ENCODE results near the gene ELFN2. TPM values are rescaled to one million over a fixed set of nuclear protein-coding genes. Genes with fewer than 3 reads are reported as not detected.

Gene ELFN2
- polyA plus RNA-seq, 3 donors: 0.01 TPM; not detected in 2

DNA sequence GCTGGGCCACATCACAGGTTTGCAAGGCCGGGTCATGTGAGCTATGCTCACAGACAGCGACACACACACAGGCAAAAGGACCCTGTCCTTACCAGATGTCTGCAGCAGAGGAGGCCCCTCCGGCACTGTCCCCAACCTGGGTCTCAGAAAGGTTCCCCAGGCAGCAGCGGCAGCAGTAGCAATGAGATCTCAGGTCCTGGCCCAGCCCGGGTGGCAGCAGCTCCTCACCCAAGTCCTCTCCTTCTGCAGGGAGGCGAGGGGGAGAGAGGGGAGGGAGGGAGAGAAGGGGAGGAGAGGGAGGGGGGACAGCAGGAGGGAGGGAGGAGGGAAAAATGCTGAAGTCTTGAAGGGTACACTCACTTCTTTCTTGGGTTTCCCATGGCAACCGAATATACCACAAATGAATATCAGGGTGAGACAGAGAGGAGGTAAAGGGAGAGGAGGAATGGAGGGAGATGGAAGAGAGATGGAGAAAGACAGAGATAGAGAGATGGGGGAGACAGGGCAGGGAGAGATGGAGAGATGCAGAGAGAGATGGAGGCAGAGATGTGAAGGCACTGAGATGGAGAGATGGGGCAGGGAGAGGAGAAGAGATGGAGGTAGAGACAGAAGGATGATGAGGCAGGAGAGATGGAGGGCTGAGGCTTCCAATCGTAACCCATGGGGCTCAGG lies 9.5 kb downstream of the ELFN2 start:
- H3K9ac ChIP-seq (ENCODE audit: insufficient read depth, low read length, poor library complexity, severe bottlenecking): no peak overlapping the region
- Mint-ChIP-seq H3K9me3 (peaks cover 0 to 19% (median 9%) of the 10 kb centered on the region in 7 donors), H3K4me1 (peaks cover 42% of the 10 kb centered on the region), H3K4me3 (peak overlapping the region in 1 of 2 donors; percentile 94), H3K36me3 (peaks cover 14% of the 10 kb centered on the region in 2 donors), H3K27ac (no peak overlapping the region), H3K27me3 (ENCODE audit: low read depth in 3 of 3) (peaks cover 72 to 93% (median 86%) of the 10 kb centered on the region in 3 donors)
- WGBS (ENCODE audit: insufficient coverage): 91% methylated on average over 4 of the region's 8 CpGs
- intact Hi-C loops (cut with micrococcal nuclease): no loop called here
- peaks cover 36 to 42% of the 10 kb centered on the region in 2 donors for H3K4me1 ChIP-seq (ENCODE audit: control insufficient read depth in 1 of 2, insufficient read depth in 2 of 2, low read length in 2 of 2)
- DNase-seq: no peak
- H3K27me3 ChIP-seq (ENCODE audit: control insufficient read depth in 2 of 2, insufficient read depth in 2 of 2, low read length in 2 of 2): peaks cover 20 to 86% of the 10 kb centered on the region in 2 donors
- H4K20me1 ChIP-seq (ENCODE audit: insufficient read depth, low read length): no peaks in the 10 kb centered on the region
- H3K4me3 ChIP-seq (replicated peaks in 1 of 3; ENCODE audit: low read depth in 2 of 3, low read length in 3 of 3): no peak overlapping the region
- H3K27ac ChIP-seq (ENCODE audit: low read depth in 1 of 2, low read length in 2 of 2): no peak overlapping the region
- no peaks in the 10 kb centered on the region for H3K36me3 ChIP-seq (replicated peaks in 1 of 2; ENCODE audit: control insufficient read depth in 1 of 2, insufficient read depth in 2 of 2, low read length in 2 of 2)
- no peak overlapping the region for H2AFZ ChIP-seq (ENCODE audit: insufficient read depth, low read depth, low read length, poor library complexity, severe bottlenecking)
- no peaks in the 10 kb centered on the region for H3K79me2 ChIP-seq (ENCODE audit: insufficient read depth, low read length)
- TF ChIP-seq, protein P1, sequence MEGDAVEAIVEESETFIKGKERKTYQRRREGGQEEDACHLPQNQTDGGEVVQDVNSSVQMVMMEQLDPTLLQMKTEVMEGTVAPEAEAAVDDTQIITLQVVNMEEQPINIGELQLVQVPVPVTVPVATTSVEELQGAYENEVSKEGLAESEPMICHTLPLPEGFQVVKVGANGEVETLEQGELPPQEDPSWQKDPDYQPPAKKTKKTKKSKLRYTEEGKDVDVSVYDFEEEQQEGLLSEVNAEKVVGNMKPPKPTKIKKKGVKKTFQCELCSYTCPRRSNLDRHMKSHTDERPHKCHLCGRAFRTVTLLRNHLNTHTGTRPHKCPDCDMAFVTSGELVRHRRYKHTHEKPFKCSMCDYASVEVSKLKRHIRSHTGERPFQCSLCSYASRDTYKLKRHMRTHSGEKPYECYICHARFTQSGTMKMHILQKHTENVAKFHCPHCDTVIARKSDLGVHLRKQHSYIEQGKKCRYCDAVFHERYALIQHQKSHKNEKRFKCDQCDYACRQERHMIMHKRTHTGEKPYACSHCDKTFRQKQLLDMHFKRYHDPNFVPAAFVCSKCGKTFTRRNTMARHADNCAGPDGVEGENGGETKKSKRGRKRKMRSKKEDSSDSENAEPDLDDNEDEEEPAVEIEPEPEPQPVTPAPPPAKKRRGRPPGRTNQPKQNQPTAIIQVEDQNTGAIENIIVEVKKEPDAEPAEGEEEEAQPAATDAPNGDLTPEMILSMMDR (IDR thresholded peaks at IDR 0.05): no peak
- H3K4me2 ChIP-seq (replicated peaks; ENCODE audit: extremely low read depth, low read length, poor library complexity, severe bottlenecking): no peak overlapping the region
- H3K9me3 ChIP-seq (replicated peaks in 1 of 2; ENCODE audit: control insufficient read depth in 1 of 2, insufficient read depth in 1 of 2, low read length in 2 of 2): peaks cover 0 to 8% of the 10 kb centered on the region in 2 donors

DNA sequence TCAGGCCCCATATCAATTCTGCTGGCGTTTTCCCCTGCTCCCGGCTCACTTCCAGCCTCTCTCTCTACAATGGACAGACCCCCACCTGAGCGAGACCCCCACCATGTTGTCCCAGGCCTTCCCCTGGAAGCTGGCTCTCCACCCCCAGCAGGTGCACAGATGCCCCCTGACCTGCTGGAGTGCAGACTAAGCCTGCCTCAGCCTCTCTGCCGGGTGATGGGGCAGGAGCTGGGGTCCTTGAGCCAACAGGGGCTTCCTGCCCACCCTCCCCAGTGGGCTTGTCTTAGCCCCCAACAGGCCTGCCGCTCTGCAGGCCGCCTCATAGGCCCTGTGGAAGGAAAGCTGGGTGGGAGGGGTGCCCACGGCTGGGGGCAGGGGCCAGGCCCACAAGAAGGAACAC lies 10.0 kb downstream of the ELFN2 start:
- H3K36me3 Mint-ChIP-seq: peaks cover 14% of the 10 kb centered on the region in 2 donors

More for the DNA sequence above, 10.0 kb downstream of the ELFN2 start:
- H3K36me3 ChIP-seq (replicated peaks in 1 of 2; ENCODE audit: control insufficient read depth in 1 of 2, insufficient read depth in 2 of 2, low read length in 2 of 2): no peaks in the 10 kb centered on the region
- Mint-ChIP-seq H3K9me3 (peaks cover 0 to 19% (median 9%) of the 10 kb centered on the region in 7 donors), H3K4me3 (peak overlapping the region in 1 of 2 donors; percentile 75), H3K27me3 (ENCODE audit: low read depth in 3 of 3) (peaks cover 74 to 98% (median 89%) of the 10 kb centered on the region in 3 donors), H3K4me1 (peaks cover 46% of the 10 kb centered on the region), H3K27ac (peak overlapping the region in 1 of 7 donors; percentile 35)
- DNase-seq: no peak
- peaks cover 0 to 8% of the 10 kb centered on the region in 2 donors for H3K9me3 ChIP-seq (replicated peaks in 1 of 2; ENCODE audit: control insufficient read depth in 1 of 2, insufficient read depth in 1 of 2, low read length in 2 of 2)
- 87% methylated on average over 4 of the region's 7 CpGs for WGBS (ENCODE audit: insufficient coverage)
- H3K27ac ChIP-seq (ENCODE audit: low read depth in 1 of 2, low read length in 2 of 2): no peak overlapping the region
- H3K27me3 ChIP-seq (ENCODE audit: control insufficient read depth in 2 of 2, insufficient read depth in 2 of 2, low read length in 2 of 2): peaks cover 20 to 83% of the 10 kb centered on the region in 2 donors
- H2AFZ ChIP-seq (ENCODE audit: insufficient read depth, low read depth, low read length, poor library complexity, severe bottlenecking): no peak overlapping the region
- intact Hi-C loops (cut with micrococcal nuclease): no loop called here
- H3K4me3 ChIP-seq (replicated peaks in 1 of 3; ENCODE audit: low read depth in 2 of 3, low read length in 3 of 3): no peak overlapping the region
- H3K79me2 ChIP-seq (ENCODE audit: insufficient read depth, low read length): no peaks in the 10 kb centered on the region
- H3K4me1 ChIP-seq (ENCODE audit: control insufficient read depth in 1 of 2, insufficient read depth in 2 of 2, low read length in 2 of 2): peaks cover 41 to 47% of the 10 kb centered on the region in 2 donors
- H4K20me1 ChIP-seq (ENCODE audit: insufficient read depth, low read length): no peaks in the 10 kb centered on the region
- no peak overlapping the region for H3K4me2 ChIP-seq (replicated peaks; ENCODE audit: extremely low read depth, low read length, poor library complexity, severe bottlenecking)
- H3K9ac ChIP-seq (ENCODE audit: insufficient read depth, low read length, poor library complexity, severe bottlenecking): no peak overlapping the region
- TF ChIP-seq, protein P1 (IDR thresholded peaks at IDR 0.05): no peak
